ENCODE data around the gene BTBD2. TPM values are rescaled to one million over a fixed set of nuclear protein-coding genes. Genes with fewer than 3 reads are reported as not detected.

The BTBD2 gene
- total RNA-seq, 1 experiment from 2014 or later = 81.0 TPM

- ChIA-PET POLR2A (ENCODE audit: unreplicated experiment) (no interaction called here), CTCF (no interaction called here)
Measured at GRCh38 chr19:1984357-1984756, 31.2 kb downstream of the BTBD2 start.

GRCh38 chr19:1981253-1981652 is 34.3 kb downstream of the BTBD2 start:
- no peak overlapping the region for H2AFZ ChIP-seq
- no peak for DNase-seq
- intact Hi-C loops (cut with micrococcal nuclease; ENCODE audit: unreplicated experiment) = no loop called here
- H3K79me2 ChIP-seq (ENCODE audit: low read depth) = no peaks in the 10 kb centered on the region
- ChIA-PET CTCF (interaction anchor here (0.6 kb wide), 1 partner anchor 40 kb away, joined by 12 read pairs; no protein-coding TSS in a partner anchor), POLR2A (ENCODE audit: unreplicated experiment) (no interaction called here)
- H3F3A ChIP-seq (ENCODE audit: insufficient read depth, low read depth) = no peaks in the 10 kb centered on the region
- no peak overlapping the region for H3K4me2 ChIP-seq
- no peaks in the 10 kb centered on the region for H3K36me3 ChIP-seq (ENCODE audit: low read depth)
- peaks cover 4% of the 10 kb centered on the region; the same call in 1 of the 2 replicates for H4K20me1 ChIP-seq (ENCODE audit: insufficient read depth)
- no peak overlapping the region for H3K4me3 ChIP-seq
- no peaks in the 10 kb centered on the region for H3K27me3 ChIP-seq (ENCODE audit: insufficient read depth, low read depth)
- no peak overlapping the region for H3K27ac ChIP-seq
- no peaks in the 10 kb centered on the region for H3K9me2 ChIP-seq (ENCODE audit: insufficient read depth)
- H3K4me1 ChIP-seq (replicated peaks; ENCODE audit: insufficient read depth) = no peaks in the 10 kb centered on the region
- BruUV-seq (replicated peaks) = no TSS peak
- H3K9me3 ChIP-seq (ENCODE audit: insufficient read depth, low read depth) = no peaks in the 10 kb centered on the region
- no peak for TF ChIP-seq CTCF (conservative IDR thresholded peaks at IDR 0.05)
- no peak for TF ChIP-seq EZH2 (IDR thresholded peaks at IDR 0.05; ENCODE audit: low read depth)

More at GRCh38 chr19:1984357-1984756, 31.2 kb downstream of the BTBD2 start:
- H4K20me1 ChIP-seq (ENCODE audit: insufficient read depth) = peaks cover 4% of the 10 kb centered on the region; the same call in 1 of the 2 replicates
- intact Hi-C loops (cut with micrococcal nuclease; ENCODE audit: unreplicated experiment) = no loop called here
- no peaks in the 10 kb centered on the region for H3K27me3 ChIP-seq (ENCODE audit: insufficient read depth, low read depth)
- H3K9me3 ChIP-seq (ENCODE audit: insufficient read depth, low read depth) = no peaks in the 10 kb centered on the region
- no peak overlapping the region for H3K4me3 ChIP-seq
- no peak for DNase-seq
- H3F3A ChIP-seq (ENCODE audit: insufficient read depth, low read depth) = peaks cover 4% of the 10 kb centered on the region; the same call in 1 of the 2 replicates
- H2AFZ ChIP-seq = no peak overlapping the region
- BruUV-seq (replicated peaks) = no TSS peak
- H3K79me2 ChIP-seq (ENCODE audit: low read depth) = no peaks in the 10 kb centered on the region
- H3K4me2 ChIP-seq = no peak overlapping the region
- H3K36me3 ChIP-seq (ENCODE audit: low read depth) = no peaks in the 10 kb centered on the region
- H3K4me1 ChIP-seq (replicated peaks; ENCODE audit: insufficient read depth) = no peaks in the 10 kb centered on the region
- no peak for TF ChIP-seq CTCF (conservative IDR thresholded peaks at IDR 0.05)
- no peak overlapping the region for H3K27ac ChIP-seq
- no peaks in the 10 kb centered on the region for H3K9me2 ChIP-seq (ENCODE audit: insufficient read depth)

- H2AFZ ChIP-seq = no peak overlapping the region
- POLR2A ChIA-PET (ENCODE audit: unreplicated experiment) = no interaction called here
- intact Hi-C loops (cut with micrococcal nuclease; ENCODE audit: unreplicated experiment) = no loop called here
- no TSS peak for BruUV-seq (replicated peaks)
- no peaks in the 10 kb centered on the region for H3K36me3 ChIP-seq (ENCODE audit: low read depth)
- no peak for TF ChIP-seq EZH2 (IDR thresholded peaks at IDR 0.05; ENCODE audit: low read depth)
- TF ChIP-seq CTCF (conservative IDR thresholded peaks at IDR 0.05) = no peak
- no peaks in the 10 kb centered on the region for H3K4me1 ChIP-seq (replicated peaks; ENCODE audit: insufficient read depth)
- no peak overlapping the region for H3K4me2 ChIP-seq
- no peaks in the 10 kb centered on the region for H3K9me2 ChIP-seq (ENCODE audit: insufficient read depth)
- peaks cover 2% of the 10 kb centered on the region; the same call in 1 of the 2 replicates for H4K20me1 ChIP-seq (ENCODE audit: insufficient read depth)
- H3K27me3 ChIP-seq (ENCODE audit: insufficient read depth, low read depth) = no peaks in the 10 kb centered on the region
- H3K27ac ChIP-seq = no peak overlapping the region
- no peak overlapping the region for H3K4me3 ChIP-seq
- CTCF ChIA-PET = interaction anchor here (0.6 kb wide), 1 partner anchor 39 kb away, joined by 12 read pairs; no protein-coding TSS in a partner anchor
- H3K79me2 ChIP-seq (ENCODE audit: low read depth) = no peaks in the 10 kb centered on the region
- no peaks in the 10 kb centered on the region for H3F3A ChIP-seq (ENCODE audit: insufficient read depth, low read depth)
- no peaks in the 10 kb centered on the region for H3K9me3 ChIP-seq (ENCODE audit: insufficient read depth, low read depth)
- no peak for DNase-seq
Measured at GRCh38 chr19:1980809-1981181, 34.7 kb downstream of the BTBD2 start.
